Femur (tissue), 1 donor: ENCODE data around the gene MS4A6A.
A peak's percentile ranks its signal among the peaks of the same experiment; 100 is the strongest.
"Not testable (repeated sequence)": the region's sequence is repeated elsewhere in the genome, so short reads cannot be mapped to it uniquely, and the experiment has no call there.

ENCODE experiments used
- DNase-seq: peaks from one replicate; pipeline ENCODE4 v3.0.0-alpha.2; 2017

The MS4A6A gene

GRCh38 chr11:60182541-60183330 lies at the start of gene MS4A6A:
Gene MS4A6A (minus strand): TSS chr11:60183083. CDS start chr11:60181727, 1,356 bp downstream.
- no peak for DNase-seq

- DNase-seq: no peak
These were observed 47.8 kb upstream of the MS4A6A start for GRCh38 chr11:60230681-60231080.

GRCh38 chr11:60222141-60222540 lies 39.3 kb upstream of the MS4A6A start:
- DNase-seq: no peak

- no peak for DNase-seq
These were observed 38.8 kb upstream of the MS4A6A start for GRCh38 chr11:60221692-60222091.

GRCh38 chr11:60221181-60221580 lies 38.3 kb upstream of the MS4A6A start:
- no peak for DNase-seq

- no peak for DNase-seq
These were observed 31.5 kb upstream of the MS4A6A start for GRCh38 chr11:60214386-60214785.

- no peak for DNase-seq
These were observed 28.3 kb upstream of the MS4A6A start for GRCh38 chr11:60211206-60211605.

GRCh38 chr11:60209977-60210376 lies 27.1 kb upstream of the MS4A6A start:
- DNase-seq: no peak

GRCh38 chr11:60208951-60209350 lies 26.1 kb upstream of the MS4A6A start:
- DNase-seq: no peak

GRCh38 chr11:60208146-60208895 lies 25.4 kb upstream of the MS4A6A start:
- DNase-seq: no peak

- DNase-seq: no peak
These were observed 23.7 kb upstream of the MS4A6A start for GRCh38 chr11:60206616-60207015.

GRCh38 chr11:60204922-60205321 lies 22.0 kb upstream of the MS4A6A start:
- no peak for DNase-seq

- not testable (repeated sequence) for DNase-seq
These were observed 18.5 kb upstream of the MS4A6A start for GRCh38 chr11:60201334-60201733.

GRCh38 chr11:60197442-60197841 lies 14.6 kb upstream of the MS4A6A start:
- DNase-seq: no peak

GRCh38 chr11:60195923-60196368 lies 13.1 kb upstream of the MS4A6A start:
- DNase-seq: no peak

- no peak for DNase-seq
These were observed 11.6 kb upstream of the MS4A6A start for GRCh38 chr11:60194511-60194910.

GRCh38 chr11:60193687-60194433 lies 11.0 kb upstream of the MS4A6A start:
- peak; percentile 32 for DNase-seq

- DNase-seq: not testable (repeated sequence)
These were observed 9.7 kb upstream of the MS4A6A start for GRCh38 chr11:60192564-60192963.

GRCh38 chr11:60188481-60188880 lies 5.6 kb upstream of the MS4A6A start:
- DNase-seq: not testable (repeated sequence)

GRCh38 chr11:60186128-60186527 lies 3.2 kb upstream of the MS4A6A start:
- DNase-seq: not testable (repeated sequence)

- DNase-seq: not testable (repeated sequence)
These were observed 2.6 kb upstream of the MS4A6A start for GRCh38 chr11:60185512-60185827.

- DNase-seq: no peak
These were observed 2.1 kb upstream of the MS4A6A start for GRCh38 chr11:60184824-60185511.
